ENCODE results near the gene DTHD1. TPM values are rescaled to one million over a fixed set of nuclear protein-coding genes. Genes with fewer than 3 reads are reported as not detected.
A peak's percentile ranks its signal among the peaks of the same experiment; 100 is the strongest.

Gene DTHD1
- total and polyA plus RNA-seq, 11 donors, result 0.14 to 0.83 TPM; not detected in 9

GRCh38 chr4:36251983-36252382, 29.4 kb upstream of the DTHD1 start:
- peaks cover 0 to 25% (median 0%) of the 10 kb centered on the region in 12 donors for H3K4me1 ChIP-seq
- no peaks in the 10 kb centered on the region for H3K9me3 ChIP-seq
- TF ChIP-seq CTCF (IDR thresholded peaks at IDR 0.05) (no peak), POLR2A (IDR thresholded peaks at IDR 0.05) (no peak)
- DNase-seq, result no peak
- 55 to 85% (median 82%) methylated on average over 2 of the region's 2 CpGs for WGBS, 4 donors
- ATAC-seq, result no peak
- intact Hi-C loops (cut with DNase I), result no loop called here
- no peaks in the 10 kb centered on the region for H3K36me3 ChIP-seq
- H3K4me3 ChIP-seq, result no peak overlapping the region
- H3K27me3 ChIP-seq, result no peaks in the 10 kb centered on the region
- no peak overlapping the region for H3K27ac ChIP-seq

- TF ChIP-seq POLR2A (IDR thresholded peaks at IDR 0.05) (no peak), CTCF (IDR thresholded peaks at IDR 0.05) (no peak)
- ATAC-seq (no peak), DNase-seq (no peak)
- peaks cover 0 to 25% (median 0%) of the 10 kb centered on the region in 12 donors for H3K4me1 ChIP-seq
- H3K36me3 ChIP-seq, result no peaks in the 10 kb centered on the region
- intact Hi-C loops (cut with DNase I), result no loop called here
- 80 to 85% (median 84%) methylated on average over 2 of the region's 2 CpGs for WGBS, 4 donors
- no peak overlapping the region for H3K4me3 ChIP-seq
- peak overlapping the region in 1 of 12 donors; percentile 86 for H3K27ac ChIP-seq
- no peaks in the 10 kb centered on the region for H3K9me3 ChIP-seq
- no peaks in the 10 kb centered on the region for H3K27me3 ChIP-seq
Measured at GRCh38 chr4:36254371-36254770, 27.0 kb upstream of the DTHD1 start.

GRCh38 chr4:36255577-36255976, 25.8 kb upstream of the DTHD1 start:
- ATAC-seq, result peak in 2 of 4 donors; percentile 13 to 44
- Histone ChIP-seq H3K27me3 (no peaks in the 10 kb centered on the region), H3K9me3 (no peaks in the 10 kb centered on the region), H3K4me1 (peaks cover 0 to 25% (median 0%) of the 10 kb centered on the region in 12 donors), H3K4me3 (no peak overlapping the region), H3K27ac (peak overlapping the region in 1 of 12 donors; percentile 86), H3K36me3 (no peaks in the 10 kb centered on the region)
- 78 to 91% (median 83%) methylated on average over 2 of the region's 2 CpGs for WGBS, 4 donors
- TF ChIP-seq CTCF (IDR thresholded peaks at IDR 0.05) (no peak), POLR2A (IDR thresholded peaks at IDR 0.05) (no peak)
- intact Hi-C loops (cut with DNase I), result no loop called here
- no peak for DNase-seq

- H3K9me3 ChIP-seq, result no peaks in the 10 kb centered on the region
- intact Hi-C loops (cut with DNase I), result no loop called here
- H3K4me1 ChIP-seq, result peaks cover 0 to 25% (median 0%) of the 10 kb centered on the region in 12 donors
- no peaks in the 10 kb centered on the region for H3K27me3 ChIP-seq
- H3K4me3 ChIP-seq, result peak overlapping the region in 7 of 12 donors; percentile 1 to 35 (median 27)
- ATAC-seq (peak; percentile 32 to 62 (median 54)), DNase-seq (peak in 2 of 5 donors; percentile 19 to 49)
- TF ChIP-seq CTCF (IDR thresholded peaks at IDR 0.05), result no peak
- TF ChIP-seq POLR2A (IDR thresholded peaks at IDR 0.05), result no peak
- H3K36me3 ChIP-seq, result no peaks in the 10 kb centered on the region
- WGBS, 4 donors, result 50 to 56% (median 53%) methylated on average over 6 of the region's 6 CpGs
- H3K27ac ChIP-seq, result peak overlapping the region in 5 of 12 donors; percentile 4 to 86 (median 5)
Measured at GRCh38 chr4:36256398-36256891, 25.0 kb upstream of the DTHD1 start.

Data from heart left ventricle (tissue), 16 donors.